Endothelial cell (in vitro differentiated cells): ENCODE results near the gene ZNF618. TPM values are rescaled to one million over a fixed set of nuclear protein-coding genes. Genes with fewer than 3 reads are reported as not detected.

Experiments used
- DNase-seq: peaks from one replicate; pipeline ENCODE4 v3.0.0; 2021; ENCODE audit warnings: low spot score
- H3K27ac Mint-ChIP-seq: one replicate; pipeline ENCODE4 v1.8.0; 2021; ENCODE audit warnings: mixed read lengths, inconsistent platforms; ENCODE audit not compliant: unreplicated experiment
- H3K27me3 Mint-ChIP-seq: one replicate; pipeline ENCODE4 v1.8.0; 2021; ENCODE audit warnings: mild to moderate bottlenecking, moderate library complexity, mixed read lengths, inconsistent platforms; ENCODE audit not compliant: unreplicated experiment
- H3K36me3 Mint-ChIP-seq: one replicate; pipeline ENCODE4 v1.8.0; 2021; ENCODE audit warnings: mild to moderate bottlenecking, low read depth, mixed read lengths, inconsistent platforms; ENCODE audit not compliant: unreplicated experiment
- H3K4me1 Mint-ChIP-seq: one replicate; pipeline ENCODE4 v1.8.0; 2021; ENCODE audit warnings: mild to moderate bottlenecking, mixed read lengths, inconsistent platforms; ENCODE audit not compliant: unreplicated experiment
- H3K4me3 Mint-ChIP-seq: one replicate; pipeline ENCODE4 v1.8.0; 2021; ENCODE audit warnings: mild to moderate bottlenecking, mixed read lengths, inconsistent platforms; ENCODE audit not compliant: unreplicated experiment
- H3K9me3 Mint-ChIP-seq: one replicate; pipeline ENCODE4 v1.8.0; 2021; ENCODE audit warnings: mixed read lengths, inconsistent platforms; ENCODE audit not compliant: unreplicated experiment
- total RNA-seq: library from RNA; stranded (reverse); fragmentation: NEBNext Ultra II Directional; extraction: Animal tissue kit (Norgen Biotek cat#: 25700); gene quantifications from one replicate; pipeline ENCODE4 v1.2.1, GENCODE V29; 2021; ENCODE audit not compliant: unreplicated experiment
- TF ChIP-seq, protein P1 (sequence below): fragments of 200-600 bp; sonication (generic); IDR thresholded peaks from one replicate; pipeline ENCODE4 v1.5.0; 2021; ENCODE audit warnings: antibody characterized with exemption; ENCODE audit not compliant: unreplicated experiment

Gene ZNF618
- total RNA-seq, 1 donor from 2014 or later = 35.0 TPM

DNA sequence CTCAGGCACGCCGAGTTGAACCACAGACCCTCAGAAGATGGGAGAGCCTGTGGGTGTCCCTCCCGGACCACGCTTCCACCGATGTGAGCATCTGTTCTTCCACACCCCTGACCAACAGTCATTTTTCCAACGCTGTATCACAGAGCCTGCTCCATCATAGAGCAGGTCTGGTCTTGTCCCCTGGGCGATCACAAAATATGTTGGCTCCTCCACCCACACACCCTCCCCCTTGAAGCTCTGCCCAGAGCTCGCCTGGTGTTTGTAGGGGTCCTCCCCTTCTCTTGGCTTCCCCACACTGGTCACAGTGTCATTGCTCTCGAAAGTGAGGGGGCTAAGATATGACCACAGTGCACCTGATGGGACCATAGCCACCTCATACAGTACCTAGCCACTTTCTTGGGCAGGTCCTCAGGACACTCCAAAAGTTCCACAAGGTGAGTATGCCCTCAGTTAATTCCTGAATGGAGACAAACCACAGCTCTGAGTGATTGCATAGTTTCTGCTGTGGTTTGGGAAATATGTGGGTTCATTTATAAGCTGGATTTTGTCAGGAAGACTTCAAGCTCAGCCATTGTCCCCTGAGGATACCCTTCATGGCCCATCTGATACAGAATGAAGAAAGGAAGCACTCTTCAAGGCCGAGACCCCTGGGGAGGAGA, 3.5 kb upstream of the ZNF618 start:
- Mint-ChIP-seq H3K4me1 (peaks cover 2% of the 10 kb centered on the region), H3K36me3 (no peaks in the 10 kb centered on the region), H3K27ac (no peak overlapping the region), H3K27me3 (peaks cover 2% of the 10 kb centered on the region), H3K4me3 (no peak overlapping the region), H3K9me3 (no peaks in the 10 kb centered on the region)
- TF ChIP-seq, protein P1, sequence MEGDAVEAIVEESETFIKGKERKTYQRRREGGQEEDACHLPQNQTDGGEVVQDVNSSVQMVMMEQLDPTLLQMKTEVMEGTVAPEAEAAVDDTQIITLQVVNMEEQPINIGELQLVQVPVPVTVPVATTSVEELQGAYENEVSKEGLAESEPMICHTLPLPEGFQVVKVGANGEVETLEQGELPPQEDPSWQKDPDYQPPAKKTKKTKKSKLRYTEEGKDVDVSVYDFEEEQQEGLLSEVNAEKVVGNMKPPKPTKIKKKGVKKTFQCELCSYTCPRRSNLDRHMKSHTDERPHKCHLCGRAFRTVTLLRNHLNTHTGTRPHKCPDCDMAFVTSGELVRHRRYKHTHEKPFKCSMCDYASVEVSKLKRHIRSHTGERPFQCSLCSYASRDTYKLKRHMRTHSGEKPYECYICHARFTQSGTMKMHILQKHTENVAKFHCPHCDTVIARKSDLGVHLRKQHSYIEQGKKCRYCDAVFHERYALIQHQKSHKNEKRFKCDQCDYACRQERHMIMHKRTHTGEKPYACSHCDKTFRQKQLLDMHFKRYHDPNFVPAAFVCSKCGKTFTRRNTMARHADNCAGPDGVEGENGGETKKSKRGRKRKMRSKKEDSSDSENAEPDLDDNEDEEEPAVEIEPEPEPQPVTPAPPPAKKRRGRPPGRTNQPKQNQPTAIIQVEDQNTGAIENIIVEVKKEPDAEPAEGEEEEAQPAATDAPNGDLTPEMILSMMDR = no peak
- DNase-seq = no peak

DNA sequence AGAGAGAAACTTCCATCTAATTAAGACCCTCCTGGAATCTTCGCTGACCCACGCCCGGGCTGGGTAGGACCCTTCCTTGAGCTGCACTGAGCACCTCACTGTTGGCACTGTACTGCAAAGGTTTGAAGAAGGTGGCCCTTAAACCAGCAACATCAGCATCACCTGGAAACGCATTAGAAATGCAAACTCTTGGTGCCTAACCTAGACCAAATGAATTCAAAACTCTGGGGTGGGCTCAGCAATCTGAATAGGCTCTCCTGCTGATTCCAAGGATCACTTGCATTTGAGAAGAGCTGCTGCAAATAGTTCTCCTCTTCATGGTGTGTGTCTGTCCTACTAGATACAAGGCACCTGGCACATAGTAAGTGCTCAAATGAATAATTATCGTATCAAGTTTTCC, 2.7 kb upstream of the ZNF618 start:
- H3K27me3 Mint-ChIP-seq = peaks cover 2% of the 10 kb centered on the region
- no peak overlapping the region for H3K4me3 Mint-ChIP-seq
- no peak overlapping the region for H3K27ac Mint-ChIP-seq
- H3K36me3 Mint-ChIP-seq = no peaks in the 10 kb centered on the region
- peaks cover 6% of the 10 kb centered on the region for H3K4me1 Mint-ChIP-seq
- DNase-seq = no peak
- TF ChIP-seq, protein P1 = no peak
- H3K9me3 Mint-ChIP-seq = no peaks in the 10 kb centered on the region

DNA sequence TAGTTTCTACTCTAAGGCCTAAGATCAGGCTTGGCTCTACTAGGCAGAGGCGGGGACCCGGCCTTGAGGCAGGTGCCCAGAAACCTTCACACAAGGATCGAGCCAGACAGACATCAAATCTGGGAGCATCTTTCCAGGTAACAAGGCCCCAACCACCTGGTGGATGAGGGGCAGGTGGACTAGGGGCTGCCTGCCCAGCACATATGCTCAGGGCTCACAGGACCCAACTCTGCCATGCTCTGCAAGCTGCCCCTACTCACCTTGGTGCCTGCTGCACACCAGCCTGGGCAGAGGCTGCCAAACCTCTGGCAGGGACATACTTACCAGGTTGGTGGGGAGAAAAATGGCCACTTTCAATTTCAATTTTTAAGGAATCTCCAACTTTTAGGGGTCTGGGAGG, 2.2 kb upstream of the ZNF618 start:
- H3K27me3 Mint-ChIP-seq = peaks cover 2% of the 10 kb centered on the region
- no peak overlapping the region for H3K27ac Mint-ChIP-seq
- no peaks in the 10 kb centered on the region for H3K9me3 Mint-ChIP-seq
- H3K4me3 Mint-ChIP-seq = no peak overlapping the region
- DNase-seq = no peak
- no peaks in the 10 kb centered on the region for H3K36me3 Mint-ChIP-seq
- peaks cover 6% of the 10 kb centered on the region for H3K4me1 Mint-ChIP-seq
- TF ChIP-seq, protein P1 = no peak

DNA sequence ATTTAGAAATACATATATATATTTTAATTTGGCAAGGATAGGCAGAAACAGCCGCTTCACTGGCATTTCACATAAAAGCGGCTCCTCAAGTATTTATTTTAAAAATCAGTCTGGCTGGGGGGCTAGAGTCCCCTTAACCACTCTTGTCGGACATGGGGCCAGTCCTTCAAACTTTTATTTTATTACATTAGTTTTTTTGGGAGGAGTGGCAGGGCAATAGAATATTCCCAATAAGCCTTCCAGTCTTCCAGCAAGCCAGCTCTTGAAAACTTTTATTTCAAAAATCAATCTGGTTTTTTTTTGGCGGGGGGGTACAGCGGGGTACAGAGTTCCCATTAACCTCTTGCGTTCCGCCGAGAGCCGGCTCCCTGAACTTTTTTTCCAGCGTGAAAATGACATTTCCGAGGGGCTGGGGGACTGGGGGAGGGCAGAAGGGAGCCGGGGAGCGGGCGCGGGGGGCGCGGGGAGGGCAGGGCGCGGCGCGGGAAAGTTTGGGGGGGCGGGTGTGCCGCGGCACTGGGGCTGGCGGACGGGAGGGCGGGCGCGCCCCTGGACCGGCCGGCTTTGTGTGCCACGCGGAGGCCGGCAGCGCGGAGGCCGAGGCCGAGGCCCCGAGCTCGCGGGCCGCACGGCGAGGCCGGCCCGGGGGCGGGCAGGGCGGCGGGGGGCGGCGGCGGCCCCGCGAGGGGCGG, 504 bp upstream of the ZNF618 start:
- Mint-ChIP-seq H3K36me3 (no peaks in the 10 kb centered on the region), H3K27me3 (peaks cover 2% of the 10 kb centered on the region), H3K4me1 (peaks cover 6% of the 10 kb centered on the region), H3K9me3 (no peaks in the 10 kb centered on the region), H3K27ac (no peak overlapping the region), H3K4me3 (peak overlapping the region; percentile 81)
- TF ChIP-seq, protein P1 = no peak
- DNase-seq = peak; percentile 18

DNA sequence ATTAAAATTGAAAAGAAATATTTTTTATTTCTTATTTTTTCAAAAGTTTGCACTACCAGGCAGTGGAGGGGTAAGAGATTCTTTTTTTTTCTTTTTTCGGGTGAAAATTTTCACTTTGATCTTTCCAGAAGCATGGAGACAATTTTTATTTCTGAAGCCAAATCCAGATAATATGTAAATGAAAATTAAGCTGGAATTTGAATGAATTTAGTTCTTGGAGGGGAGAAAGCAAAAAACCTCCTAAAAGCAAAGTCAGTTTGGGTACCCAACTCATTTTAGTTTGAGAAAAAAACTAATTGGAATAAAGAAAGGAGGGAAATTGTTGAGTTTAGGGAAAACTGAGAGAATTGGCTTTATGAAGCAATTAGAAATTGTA, 872 bp downstream of the ZNF618 start:
- DNase-seq = no peak

More for the DNA sequence above, 872 bp downstream of the ZNF618 start:
- Mint-ChIP-seq H3K9me3 (no peaks in the 10 kb centered on the region), H3K4me3 (peak overlapping the region; percentile 99), H3K27me3 (peaks cover 2% of the 10 kb centered on the region), H3K36me3 (no peaks in the 10 kb centered on the region), H3K27ac (peak overlapping the region; percentile 80), H3K4me1 (peaks cover 6% of the 10 kb centered on the region)
- TF ChIP-seq, protein P1 = no peak
